Effector memory CD4-positive, alpha-beta T cell (primary cell): Measurements from ENCODE around the gene HOXC10.

ENCODE experiments used
- DNase-seq, 3 donors: peaks; one replicate each; pipeline ENCODE4 v3.0.0-alpha.2; 2020
- H3K27ac ChIP-seq: 2 replicates; pipeline ENCODE4 v1.7.0; 2013; ENCODE audit warnings: mild to moderate bottlenecking, low read length, moderate library complexity; ENCODE audit not compliant: insufficient read depth, poor library complexity, severe bottlenecking
- H3K27me3 ChIP-seq: replicated peaks from 2 replicates; pipeline ENCODE4 v1.7.0; 2013; ENCODE audit warnings: mild to moderate bottlenecking, low read length; ENCODE audit not compliant: insufficient read depth, control insufficient read depth, poor library complexity, severe bottlenecking
- H3K36me3 ChIP-seq: 2 replicates; pipeline ENCODE4 v1.7.0; 2013; ENCODE audit warnings: mild to moderate bottlenecking, low read length, moderate library complexity; ENCODE audit not compliant: control insufficient read depth, insufficient read depth
- H3K4me1 ChIP-seq: 2 replicates; pipeline ENCODE4 v1.7.0; 2013; ENCODE audit warnings: low read length, mild to moderate bottlenecking; ENCODE audit not compliant: control insufficient read depth, insufficient read depth, poor library complexity, severe bottlenecking
- H3K4me3 ChIP-seq: 2 replicates; pipeline ENCODE4 v1.7.0; 2013; ENCODE audit warnings: low read length, low read depth, mild to moderate bottlenecking; ENCODE audit not compliant: insufficient read depth, poor library complexity, severe bottlenecking
- H3K9me3 ChIP-seq: 2 replicates; pipeline ENCODE4 v1.7.0; 2013; ENCODE audit warnings: mild to moderate bottlenecking, low read length, moderate library complexity; ENCODE audit not compliant: control insufficient read depth

HOXC10 gene

DNA sequence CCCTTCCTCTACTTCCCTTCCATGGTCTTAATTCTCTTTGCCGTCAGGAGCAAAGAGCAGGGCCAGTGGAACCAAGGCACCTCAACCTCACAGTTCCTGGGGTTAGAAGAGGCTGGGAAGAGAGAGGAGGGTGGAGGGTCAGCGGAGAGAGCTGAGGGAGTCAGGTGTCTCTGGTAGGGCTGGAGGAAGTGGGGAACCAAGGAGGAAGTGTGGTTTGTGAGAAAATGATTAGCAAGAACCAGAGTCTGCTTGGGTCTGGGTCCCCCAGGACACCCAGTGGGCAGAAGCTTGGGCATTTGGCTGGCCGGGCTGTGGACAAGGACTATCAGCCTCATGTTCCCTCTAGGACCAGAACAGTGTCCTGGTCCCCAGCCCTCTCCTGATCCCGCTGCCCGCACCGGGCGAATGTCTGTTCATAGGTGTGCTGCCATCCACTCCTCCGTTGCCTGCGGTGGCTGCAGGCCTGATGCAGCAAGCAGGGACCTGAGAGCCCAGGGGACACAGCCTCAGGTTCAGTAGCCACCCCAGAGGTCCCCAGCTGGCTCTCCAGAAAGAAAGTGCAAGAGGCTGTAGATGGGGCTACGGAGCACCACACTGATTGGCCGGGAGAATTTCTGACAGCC, 27.9 kb upstream of the HOXC10 start:
- Histone ChIP-seq H3K4me1 (peaks cover 12% of the 10 kb centered on the region), H3K27me3 (peaks cover 84% of the 10 kb centered on the region), H3K27ac (no peak overlapping the region), H3K4me3 (no peak overlapping the region), H3K9me3 (peaks cover 3% of the 10 kb centered on the region), H3K36me3 (no peaks in the 10 kb centered on the region)
- DNase-seq = no peak

DNA sequence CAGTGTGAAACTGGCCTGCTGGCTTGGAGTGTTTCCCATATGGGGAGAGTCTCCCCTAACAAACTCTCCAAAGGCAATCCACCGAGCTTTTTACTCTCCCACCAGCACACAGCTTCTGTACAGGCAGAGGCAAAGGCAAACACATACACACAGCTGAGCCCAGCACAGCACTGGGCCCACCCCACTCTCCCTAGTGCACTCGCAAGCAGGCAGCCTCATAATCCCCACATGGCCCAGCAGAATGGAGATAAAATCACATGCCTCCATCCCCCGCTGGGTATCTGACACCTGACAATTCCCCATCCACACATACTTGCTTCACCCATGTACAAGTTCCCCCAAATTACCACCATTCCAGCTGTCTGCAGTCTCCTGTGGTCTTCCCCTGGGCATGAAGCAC, 26.8 kb upstream of the HOXC10 start:
- Histone ChIP-seq H3K9me3 (peaks cover 3% of the 10 kb centered on the region), H3K27me3 (peaks cover 83% of the 10 kb centered on the region), H3K4me1 (peaks cover 7% of the 10 kb centered on the region), H3K27ac (no peak overlapping the region), H3K36me3 (no peaks in the 10 kb centered on the region), H3K4me3 (no peak overlapping the region)
- no peak for DNase-seq

DNA sequence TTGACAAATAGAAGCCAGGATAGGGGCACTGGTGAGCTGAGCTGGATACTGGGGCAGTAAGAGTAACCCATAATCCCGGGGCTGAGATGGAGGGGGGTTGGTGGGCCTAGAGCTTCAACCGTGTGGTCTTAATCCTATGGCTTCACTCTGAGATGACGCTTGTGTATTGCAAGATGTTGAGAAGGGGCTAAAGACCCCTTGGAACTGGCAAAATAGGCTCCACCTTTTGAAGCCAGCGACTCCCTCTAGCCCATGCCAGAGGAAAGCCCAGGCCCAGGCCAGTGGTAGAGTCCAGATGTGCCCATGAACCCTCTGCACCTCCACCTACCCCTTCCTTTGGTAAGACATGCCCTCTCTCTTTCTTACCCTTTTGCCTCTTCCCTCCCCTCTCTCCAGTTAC, 25.6 kb upstream of the HOXC10 start:
- Histone ChIP-seq H3K27ac (no peak overlapping the region), H3K4me1 (peaks cover 7% of the 10 kb centered on the region), H3K36me3 (no peaks in the 10 kb centered on the region), H3K4me3 (no peak overlapping the region), H3K9me3 (no peaks in the 10 kb centered on the region), H3K27me3 (peaks cover 83% of the 10 kb centered on the region)
- DNase-seq = no peak

GRCh38 chr12:53960187-53961024, 24.5 kb upstream of the HOXC10 start:
- Histone ChIP-seq H3K4me1 (peaks cover 12% of the 10 kb centered on the region), H3K9me3 (no peaks in the 10 kb centered on the region), H3K27ac (no peak overlapping the region), H3K27me3 (peaks cover 80% of the 10 kb centered on the region), H3K4me3 (no peak overlapping the region), H3K36me3 (no peaks in the 10 kb centered on the region)
- DNase-seq = no peak

- Histone ChIP-seq H3K36me3 (no peaks in the 10 kb centered on the region), H3K4me1 (peaks cover 19% of the 10 kb centered on the region), H3K4me3 (no peak overlapping the region), H3K27ac (no peak overlapping the region), H3K9me3 (no peaks in the 10 kb centered on the region), H3K27me3 (peaks cover 80% of the 10 kb centered on the region)
- no peak for DNase-seq
These were observed 23.8 kb upstream of the HOXC10 start for GRCh38 chr12:53961025-53961761.

- no peaks in the 10 kb centered on the region for H3K36me3 ChIP-seq
- H3K4me1 ChIP-seq = peaks cover 23% of the 10 kb centered on the region
- peaks cover 81% of the 10 kb centered on the region for H3K27me3 ChIP-seq
- H3K27ac ChIP-seq = no peak overlapping the region
- no peak for DNase-seq
- no peaks in the 10 kb centered on the region for H3K9me3 ChIP-seq
- no peak overlapping the region for H3K4me3 ChIP-seq
These were observed 21.9 kb upstream of the HOXC10 start for GRCh38 chr12:53963005-53963404.

DNA sequence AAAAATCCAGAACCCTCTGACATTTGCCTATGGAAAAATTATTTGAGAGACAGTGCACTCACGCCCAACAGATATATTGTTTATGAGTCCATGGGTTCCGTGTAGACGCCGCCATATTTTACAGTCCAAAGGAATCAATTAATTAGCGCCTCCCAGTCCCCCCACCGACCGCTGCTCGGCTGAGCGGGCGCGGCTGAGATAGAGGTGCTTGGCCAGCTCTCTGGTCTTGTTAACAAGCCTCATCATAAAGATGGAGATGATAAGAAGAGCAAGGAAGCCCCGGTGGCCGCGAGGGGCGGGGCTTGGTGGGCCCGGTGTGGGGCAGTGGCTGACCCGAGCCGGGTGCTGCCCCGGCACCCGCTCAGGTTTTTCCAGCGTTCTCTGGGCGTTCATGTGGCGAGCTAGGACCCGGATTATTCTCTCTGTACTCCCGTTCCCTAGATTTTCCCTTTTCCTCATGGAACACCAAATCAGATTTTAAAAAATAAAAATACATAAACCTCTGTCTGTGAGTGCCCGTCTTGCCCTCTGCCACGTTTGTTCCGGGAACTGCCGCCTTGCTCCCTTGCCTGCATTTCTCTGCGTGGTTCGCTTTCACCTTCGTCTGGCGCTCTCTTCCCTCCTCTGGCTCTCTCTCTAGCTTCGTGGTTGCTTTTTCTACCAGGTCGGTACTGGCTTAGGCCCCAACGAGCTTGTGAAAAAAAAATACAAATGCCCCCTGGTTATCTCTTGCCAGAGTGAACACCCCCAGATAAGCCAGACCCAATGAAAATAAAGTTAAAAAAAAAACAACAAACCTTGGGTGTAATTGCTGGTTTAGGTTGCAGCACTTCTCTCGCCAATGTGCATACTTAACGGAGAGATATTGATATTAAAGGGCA, 21.3 kb upstream of the HOXC10 start:
- DNase-seq = no peak
- Histone ChIP-seq H3K27ac (no peak overlapping the region), H3K36me3 (no peaks in the 10 kb centered on the region), H3K9me3 (no peaks in the 10 kb centered on the region), H3K4me3 (no peak overlapping the region), H3K27me3 (peaks cover 83% of the 10 kb centered on the region), H3K4me1 (peaks cover 23% of the 10 kb centered on the region)

- Histone ChIP-seq H3K9me3 (no peaks in the 10 kb centered on the region), H3K4me3 (no peak overlapping the region), H3K27me3 (peaks cover 85% of the 10 kb centered on the region)
These were observed 20.6 kb upstream of the HOXC10 start for GRCh38 chr12:53964315-53964713.

DNA sequence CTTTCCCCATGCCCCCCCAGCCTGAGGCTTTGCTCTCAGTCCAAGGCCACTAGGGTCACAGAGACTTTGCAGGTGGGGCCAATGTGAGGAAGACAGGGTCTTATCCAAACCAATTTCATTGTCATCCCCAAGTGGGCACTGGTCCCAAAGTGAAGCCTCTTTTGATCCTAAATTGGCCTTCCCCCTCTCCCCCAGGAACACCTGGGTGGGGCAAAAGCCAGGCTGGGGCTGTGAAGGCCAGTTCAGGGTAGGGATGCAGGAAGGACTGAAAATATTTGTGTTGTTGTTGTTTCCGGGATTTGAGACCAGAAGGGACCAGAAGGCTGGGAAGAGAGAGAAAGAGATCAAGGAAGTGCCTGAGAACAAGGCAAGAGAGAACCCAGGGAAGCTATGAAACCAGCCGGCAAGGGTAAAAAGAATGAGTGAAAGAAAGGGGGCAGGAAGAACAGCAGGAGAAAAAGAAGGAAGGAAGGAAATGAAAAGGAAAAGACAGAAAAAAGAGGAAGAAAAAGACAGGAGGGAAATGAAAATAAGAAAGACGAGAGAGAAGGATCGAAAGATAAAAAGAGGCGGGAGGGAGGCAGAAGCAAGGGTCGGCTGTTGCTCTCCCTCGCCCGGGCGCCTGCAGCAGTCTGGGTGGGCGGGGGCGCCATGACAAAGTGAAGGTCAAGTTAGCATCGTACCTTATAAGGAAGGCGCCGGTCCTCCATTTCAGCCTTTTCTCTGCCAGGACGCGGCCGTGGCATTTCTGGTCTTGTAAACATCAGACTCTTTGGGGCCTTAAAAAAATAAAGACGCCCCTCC, 19.5 kb upstream of the HOXC10 start:
- no peaks in the 10 kb centered on the region for H3K9me3 ChIP-seq
- H3K4me3 ChIP-seq = no peak overlapping the region
- no peak overlapping the region for H3K27ac ChIP-seq
- H3K36me3 ChIP-seq = no peaks in the 10 kb centered on the region
- DNase-seq = no peak
- peaks cover 23% of the 10 kb centered on the region for H3K4me1 ChIP-seq
- peaks cover 85% of the 10 kb centered on the region for H3K27me3 ChIP-seq

More at GRCh38 chr12:53964315-53964713, 20.6 kb upstream of the HOXC10 start:
- DNase-seq = no peak
- Histone ChIP-seq H3K36me3 (no peaks in the 10 kb centered on the region), H3K4me1 (peaks cover 23% of the 10 kb centered on the region), H3K27ac (no peak overlapping the region)
